ENCODE data around the gene ALG9. TPM values are rescaled to one million over a fixed set of nuclear protein-coding genes. Genes with fewer than 3 reads are reported as not detected.

ALG9 gene
- total and polyA plus RNA-seq, 10 of the 15 experiments (the other 5 are each of a cell fraction or from before 2014, with no cell fraction given) = 10.8 to 41.6 (median 25.5) TPM

DNA sequence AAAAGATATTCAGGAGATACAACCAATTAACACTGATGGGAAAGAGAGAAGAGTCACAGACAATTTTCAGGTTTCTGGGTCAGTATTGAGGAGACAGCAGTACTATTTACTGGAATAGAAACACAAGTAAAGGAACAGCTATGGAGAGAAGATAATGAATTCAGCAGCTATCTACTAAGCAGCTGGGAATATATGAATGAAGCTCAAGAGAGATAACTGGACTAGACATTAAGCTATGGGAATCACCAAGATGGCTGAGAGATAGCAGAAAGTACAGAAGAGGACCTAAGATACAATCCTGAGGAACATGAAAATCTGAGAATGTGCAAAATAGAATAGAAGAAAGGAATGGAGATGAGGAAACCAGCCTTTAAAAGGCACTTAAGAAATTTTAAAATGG, 15.9 kb downstream of the ALG9 start:
- Histone ChIP-seq H3K9me3 (replicated peaks; ENCODE audit: control insufficient read depth, insufficient read depth, low read length) (no peaks in the 10 kb centered on the region), H3K27ac (ENCODE audit: control insufficient read depth, insufficient read depth) (no peak overlapping the region), H3K4me1 (ENCODE audit: control insufficient read depth, insufficient read depth, low read length) (no peaks in the 10 kb centered on the region), H4K20me1 (ENCODE audit: control insufficient read depth, insufficient read depth) (no peaks in the 10 kb centered on the region), H3K4me3 (no peak overlapping the region), H3K79me2 (ENCODE audit: control insufficient read depth, insufficient read depth, low read length) (no peaks in the 10 kb centered on the region), H2AFZ (ENCODE audit: control insufficient read depth, low read depth, low read length) (no peak overlapping the region), H3K4me2 (ENCODE audit: control insufficient read depth, insufficient read depth) (no peak overlapping the region), H3K9ac (ENCODE audit: control insufficient read depth, insufficient read depth, low read length) (no peak overlapping the region), H3K27me3 (replicated peaks in 1 of 2; ENCODE audit: control insufficient read depth in 2 of 2, insufficient read depth in 2 of 2, low read length in 1 of 2) (no peaks in the 10 kb centered on the region), H3K36me3 (ENCODE audit: control insufficient read depth in 2 of 2, insufficient read depth in 2 of 2, low read length in 1 of 2) (peaks cover 0 to 6% of the 10 kb centered on the region in 2 experiments; a peak in 3 of 4 replicates)
- ChIA-PET RAD21 (ENCODE audit: unreplicated experiment) (interaction anchor here (0.6 to 1.0 kb wide), 2 partner anchors 59 to 267 kb away, joined by 3 to 6 read pairs; no protein-coding TSS in a partner anchor), CTCF (interaction anchor here (1.0 to 1.9 kb wide), 3 partner anchors 10 to 79 kb away, joined by 4 to 5 read pairs (median 5); no protein-coding TSS in a partner anchor), SMC1A (ENCODE audit: uncharacterized antibody, unreplicated experiment) (interaction anchor here (0.8 to 1.3 kb wide), 2 partner anchors 23 to 251 kb away, joined by 3 read pairs; no protein-coding TSS in a partner anchor), POLR2A (interaction anchor here (0.7 kb wide), 1 partner anchor 760 kb away, joined by 8 read pairs; no protein-coding TSS in a partner anchor)
- BruUV-seq (replicated peaks) = no TSS peak
- FAIRE-seq = no peak
- TF ChIP-seq POLR2AphosphoS5 (IDR thresholded peaks at IDR 0.05; ENCODE audit: low read length) = no peak
- no peak for TF ChIP-seq TAF1 (IDR thresholded peaks at IDR 0.05; ENCODE audit: borderline replicate concordance, low read depth, low read length)
- TF ChIP-seq, protein P1, sequence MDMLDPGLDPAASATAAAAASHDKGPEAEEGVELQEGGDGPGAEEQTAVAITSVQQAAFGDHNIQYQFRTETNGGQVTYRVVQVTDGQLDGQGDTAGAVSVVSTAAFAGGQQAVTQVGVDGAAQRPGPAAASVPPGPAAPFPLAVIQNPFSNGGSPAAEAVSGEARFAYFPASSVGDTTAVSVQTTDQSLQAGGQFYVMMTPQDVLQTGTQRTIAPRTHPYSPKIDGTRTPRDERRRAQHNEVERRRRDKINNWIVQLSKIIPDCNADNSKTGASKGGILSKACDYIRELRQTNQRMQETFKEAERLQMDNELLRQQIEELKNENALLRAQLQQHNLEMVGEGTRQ (IDR thresholded peaks at IDR 0.05; ENCODE audit: borderline replicate concordance, low read depth, low read length) = no peak
- TF ChIP-seq NBN (IDR thresholded peaks at IDR 0.05) = no peak
- no peak for TF ChIP-seq NFIC (IDR thresholded peaks at IDR 0.05; ENCODE audit: low read depth, low read length)
- TF ChIP-seq, protein P2, sequence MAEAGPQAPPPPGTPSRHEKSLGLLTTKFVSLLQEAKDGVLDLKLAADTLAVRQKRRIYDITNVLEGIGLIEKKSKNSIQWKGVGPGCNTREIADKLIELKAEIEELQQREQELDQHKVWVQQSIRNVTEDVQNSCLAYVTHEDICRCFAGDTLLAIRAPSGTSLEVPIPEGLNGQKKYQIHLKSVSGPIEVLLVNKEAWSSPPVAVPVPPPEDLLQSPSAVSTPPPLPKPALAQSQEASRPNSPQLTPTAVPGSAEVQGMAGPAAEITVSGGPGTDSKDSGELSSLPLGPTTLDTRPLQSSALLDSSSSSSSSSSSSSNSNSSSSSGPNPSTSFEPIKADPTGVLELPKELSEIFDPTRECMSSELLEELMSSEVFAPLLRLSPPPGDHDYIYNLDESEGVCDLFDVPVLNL (IDR thresholded peaks at IDR 0.05; ENCODE audit: low read depth, low read length) = no peak
- no peak for DNase-seq (ENCODE audit: low read depth, low spot score)
- intact Hi-C loops (cut with micrococcal nuclease; ENCODE audit: unreplicated experiment) (no loop called here), in situ Hi-C loops (cut with MboI) (no loop called here)
- ATAC-seq = no peak

Data from GM12878 (cell line).